ENCODE measurements around the gene ZNF423. TPM values are rescaled to one million over a fixed set of nuclear protein-coding genes. Genes with fewer than 3 reads are reported as not detected.

Gene ZNF423
- total and polyA plus RNA-seq, 4 donors: 1.1 to 14.8 (median 3.3) TPM

DNA sequence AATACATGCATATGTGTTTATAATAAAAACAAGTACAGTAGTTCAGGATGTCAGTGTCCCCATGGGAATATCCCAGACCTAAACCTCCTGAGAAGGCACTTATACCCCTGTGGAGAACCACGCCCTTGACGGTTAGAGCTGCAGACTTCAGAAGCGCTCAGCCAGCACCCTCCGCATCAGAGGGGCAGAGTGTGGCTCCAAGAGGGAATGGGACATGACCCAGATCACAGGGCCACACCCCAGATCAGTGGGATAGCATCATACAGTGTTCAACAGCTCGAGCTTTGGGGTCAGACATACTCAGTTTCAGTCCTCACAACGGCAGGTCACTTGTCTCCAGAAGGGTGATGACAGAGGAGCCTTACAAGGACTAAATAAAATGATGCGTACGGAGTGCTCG, 45.8 kb upstream of the ZNF423 start:
- Histone ChIP-seq H3K9ac (ENCODE audit: insufficient read depth in 1 of 2, low read length in 2 of 2) (no peak overlapping the region), H3K9me3 (ENCODE audit: control insufficient read depth in 4 of 4, insufficient read depth in 3 of 4, low read length in 3 of 4) (no peaks in the 10 kb centered on the region), H3K36me3 (ENCODE audit: control insufficient read depth in 4 of 4, insufficient read depth in 4 of 4, low read length in 4 of 4) (no peaks in the 10 kb centered on the region), H3K4me1 (ENCODE audit: control insufficient read depth in 5 of 5, insufficient read depth in 5 of 5, low read length in 5 of 5) (peaks cover 0 to 6% (median 0%) of the 10 kb centered on the region in 5 donors), H3K4me3 (no peak overlapping the region), H3K27me3 (ENCODE audit: control insufficient read depth in 3 of 3, insufficient read depth in 3 of 3, low read length in 2 of 3) (no peaks in the 10 kb centered on the region), H3K27ac (ENCODE audit: low read depth in 1 of 2, low read length in 1 of 2) (no peak overlapping the region)
- TF ChIP-seq CTCF (IDR thresholded peaks at IDR 0.05; ENCODE audit: control extremely low read depth, extremely low read depth): no peak
- 90 to 93% methylated on average over 9 of the region's 9 CpGs for WGBS, 2 donors
- DNase-seq (no peak), ATAC-seq (ENCODE audit: insufficient read depth, low FRiP score) (no peak)

GRCh38 chr16:49900875-49901274, 45.0 kb upstream of the ZNF423 start:
- WGBS, 2 donors: 88 to 89% methylated on average over 7 of the region's 7 CpGs
- Histone ChIP-seq H3K9me3 (ENCODE audit: control insufficient read depth in 4 of 4, insufficient read depth in 3 of 4, low read length in 3 of 4) (no peaks in the 10 kb centered on the region), H3K4me3 (no peak overlapping the region), H3K36me3 (ENCODE audit: control insufficient read depth in 4 of 4, insufficient read depth in 4 of 4, low read length in 4 of 4) (no peaks in the 10 kb centered on the region), H3K4me1 (ENCODE audit: control insufficient read depth in 5 of 5, insufficient read depth in 5 of 5, low read length in 5 of 5) (peaks cover 0 to 6% (median 0%) of the 10 kb centered on the region in 5 donors), H3K27ac (ENCODE audit: low read depth in 1 of 2, low read length in 1 of 2) (no peak overlapping the region), H3K9ac (ENCODE audit: insufficient read depth in 1 of 2, low read length in 2 of 2) (no peak overlapping the region), H3K27me3 (ENCODE audit: control insufficient read depth in 3 of 3, insufficient read depth in 3 of 3, low read length in 2 of 3) (no peaks in the 10 kb centered on the region)
- DNase-seq (no peak), ATAC-seq (ENCODE audit: insufficient read depth, low FRiP score) (no peak)
- TF ChIP-seq CTCF (IDR thresholded peaks at IDR 0.05; ENCODE audit: control extremely low read depth, extremely low read depth): no peak

DNA sequence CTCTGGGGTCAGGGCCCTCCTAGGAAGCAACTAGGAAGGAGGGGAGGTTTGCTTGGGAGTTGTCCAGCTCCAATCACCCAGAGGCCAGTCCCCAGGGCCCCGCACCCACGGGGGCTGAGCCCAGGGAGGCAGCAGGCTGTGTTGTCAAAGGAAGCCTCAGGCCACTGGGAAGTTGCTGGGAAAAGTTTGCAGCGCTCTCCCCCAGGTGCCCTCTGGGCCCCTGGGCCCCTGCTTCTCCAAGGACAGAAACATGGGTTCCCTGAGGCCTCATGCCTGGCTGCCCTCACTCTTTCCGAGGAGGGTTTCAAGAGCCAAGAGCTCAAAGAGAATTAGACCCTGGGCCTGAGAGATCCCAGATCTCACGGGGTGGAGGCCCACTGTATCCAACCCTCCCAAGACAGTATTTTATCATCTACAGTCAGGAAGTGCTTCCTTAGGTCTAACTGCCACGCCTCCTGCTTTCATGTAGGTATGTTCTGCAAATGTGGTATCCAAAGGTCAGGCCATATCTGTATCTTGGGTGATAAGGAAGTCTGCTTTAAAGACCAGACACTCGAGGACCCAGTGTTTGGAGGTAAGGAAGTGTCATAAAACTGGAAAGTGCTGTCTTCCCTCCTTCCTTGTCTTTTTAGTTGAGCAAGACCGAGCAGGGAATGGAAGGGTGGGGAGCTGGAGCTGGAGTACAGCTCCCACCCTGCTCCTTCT, 44.2 kb upstream of the ZNF423 start:
- no peaks in the 10 kb centered on the region for H3K36me3 ChIP-seq (ENCODE audit: control insufficient read depth in 4 of 4, insufficient read depth in 4 of 4, low read length in 4 of 4)
- no peak overlapping the region for H3K4me3 ChIP-seq
- ATAC-seq (ENCODE audit: insufficient read depth, low FRiP score): no peak
- no peak for TF ChIP-seq CTCF (IDR thresholded peaks at IDR 0.05; ENCODE audit: control extremely low read depth, extremely low read depth)
- 76 to 86% methylated on average over 8 of the region's 8 CpGs for WGBS, 2 donors
- H3K27ac ChIP-seq (ENCODE audit: low read depth in 1 of 2, low read length in 1 of 2): no peak overlapping the region
- H3K27me3 ChIP-seq (ENCODE audit: control insufficient read depth in 3 of 3, insufficient read depth in 3 of 3, low read length in 2 of 3): no peaks in the 10 kb centered on the region
- no peak overlapping the region for H3K9ac ChIP-seq (ENCODE audit: insufficient read depth in 1 of 2, low read length in 2 of 2)
- H3K4me1 ChIP-seq (ENCODE audit: control insufficient read depth in 5 of 5, insufficient read depth in 5 of 5, low read length in 5 of 5): peaks cover 0 to 6% (median 0%) of the 10 kb centered on the region in 5 donors
- no peaks in the 10 kb centered on the region for H3K9me3 ChIP-seq (ENCODE audit: control insufficient read depth in 4 of 4, insufficient read depth in 3 of 4, low read length in 3 of 4)
- DNase-seq: no peak

All from lung (tissue), 12 donors.